D721Med (cell line): ENCODE data around the gene PRX.

Experiments used
- DNase-seq: peaks from one replicate; pipeline ENCODE4 v3.0.0; 2011; ENCODE audit warnings: low spot score; ENCODE audit not compliant: insufficient read length
- FAIRE-seq: peaks from 2 replicates; lab custom pipeline; 2011; peaks lifted over from hg19 to GRCh38; lab: Jason Lieb, UNC
- TF ChIP-seq, protein P1 (sequence below): IDR thresholded peaks from 2 replicates; pipeline ENCODE4 v1.5.1; 2012; ENCODE audit warnings: mild to moderate bottlenecking, control low read depth; ENCODE audit not compliant: insufficient read depth; ENCODE audit errors: missing control alignments

PRX gene

DNA sequence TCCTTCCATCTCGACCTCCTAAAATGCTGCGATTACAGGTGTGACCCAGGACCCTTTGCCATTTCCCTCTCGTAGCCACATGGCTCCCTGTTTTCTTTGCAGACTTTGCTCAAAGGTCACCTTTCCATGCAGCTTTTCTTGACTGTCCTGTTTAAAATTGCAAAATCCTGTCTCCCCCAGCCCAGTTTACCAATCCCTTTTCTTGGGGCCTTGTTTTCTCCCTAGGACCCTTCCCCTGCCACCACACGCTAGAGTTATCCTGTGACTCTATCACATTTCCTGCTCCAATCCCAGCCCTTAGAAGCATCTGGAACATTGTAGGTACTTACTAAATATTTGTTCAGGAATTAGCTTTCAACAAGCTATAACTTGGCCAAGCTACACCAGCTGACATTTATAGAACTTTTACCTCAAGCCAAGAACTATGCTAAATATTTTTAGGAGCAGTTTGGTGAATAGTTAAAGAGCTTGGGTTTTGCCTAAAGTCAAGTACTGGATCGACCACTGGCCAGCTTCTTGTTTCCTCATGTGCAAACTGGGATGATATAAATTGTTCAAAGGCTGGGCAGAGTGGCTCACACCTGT is 40.1 kb upstream of the PRX start:
- TF ChIP-seq, protein P1, sequence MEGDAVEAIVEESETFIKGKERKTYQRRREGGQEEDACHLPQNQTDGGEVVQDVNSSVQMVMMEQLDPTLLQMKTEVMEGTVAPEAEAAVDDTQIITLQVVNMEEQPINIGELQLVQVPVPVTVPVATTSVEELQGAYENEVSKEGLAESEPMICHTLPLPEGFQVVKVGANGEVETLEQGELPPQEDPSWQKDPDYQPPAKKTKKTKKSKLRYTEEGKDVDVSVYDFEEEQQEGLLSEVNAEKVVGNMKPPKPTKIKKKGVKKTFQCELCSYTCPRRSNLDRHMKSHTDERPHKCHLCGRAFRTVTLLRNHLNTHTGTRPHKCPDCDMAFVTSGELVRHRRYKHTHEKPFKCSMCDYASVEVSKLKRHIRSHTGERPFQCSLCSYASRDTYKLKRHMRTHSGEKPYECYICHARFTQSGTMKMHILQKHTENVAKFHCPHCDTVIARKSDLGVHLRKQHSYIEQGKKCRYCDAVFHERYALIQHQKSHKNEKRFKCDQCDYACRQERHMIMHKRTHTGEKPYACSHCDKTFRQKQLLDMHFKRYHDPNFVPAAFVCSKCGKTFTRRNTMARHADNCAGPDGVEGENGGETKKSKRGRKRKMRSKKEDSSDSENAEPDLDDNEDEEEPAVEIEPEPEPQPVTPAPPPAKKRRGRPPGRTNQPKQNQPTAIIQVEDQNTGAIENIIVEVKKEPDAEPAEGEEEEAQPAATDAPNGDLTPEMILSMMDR = no peak
- DNase-seq = no peak
- no peak for FAIRE-seq

DNA sequence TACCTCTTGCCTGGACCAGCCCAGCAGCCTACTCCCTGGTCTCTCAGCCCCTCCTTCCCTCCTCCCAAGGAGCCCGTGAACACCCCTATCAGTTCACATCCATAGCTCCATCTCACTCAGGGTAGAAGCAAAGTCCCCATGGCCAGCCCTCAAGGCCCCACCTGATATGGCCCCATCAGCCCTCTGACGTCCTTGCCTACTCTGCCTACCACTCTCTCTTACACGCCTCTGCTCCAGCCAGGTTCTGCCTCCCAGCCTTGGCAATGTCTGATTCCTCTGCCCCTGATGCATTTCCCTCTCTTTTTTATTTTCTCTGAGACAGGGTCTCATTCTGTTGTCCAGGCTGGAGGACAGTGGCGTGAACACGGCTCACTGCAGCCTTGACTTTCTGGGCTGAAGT is 38.8 kb upstream of the PRX start:
- TF ChIP-seq, protein P1 = no peak
- FAIRE-seq (no peak), DNase-seq (no peak)

DNA sequence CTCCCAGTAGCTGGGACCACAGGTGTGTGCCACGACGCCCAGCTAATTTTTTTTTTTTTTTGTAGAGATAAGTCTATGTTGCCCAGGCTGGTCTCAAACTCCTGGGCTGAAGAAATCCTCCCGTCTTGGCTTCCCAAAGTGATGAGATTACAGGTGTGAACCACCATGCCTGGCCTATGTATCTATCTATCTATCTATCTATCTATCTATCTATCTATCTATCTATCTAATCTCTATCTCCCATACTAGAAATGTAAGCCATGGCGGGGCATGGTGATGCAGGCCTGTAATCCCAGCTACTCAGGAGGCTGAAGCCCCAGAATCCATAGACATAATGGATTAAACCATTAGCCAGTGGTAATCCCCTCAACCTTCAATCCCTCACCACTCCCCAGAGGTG is 37.5 kb upstream of the PRX start:
- DNase-seq (no peak), FAIRE-seq (no peak)
- TF ChIP-seq, protein P1 = no peak

DNA sequence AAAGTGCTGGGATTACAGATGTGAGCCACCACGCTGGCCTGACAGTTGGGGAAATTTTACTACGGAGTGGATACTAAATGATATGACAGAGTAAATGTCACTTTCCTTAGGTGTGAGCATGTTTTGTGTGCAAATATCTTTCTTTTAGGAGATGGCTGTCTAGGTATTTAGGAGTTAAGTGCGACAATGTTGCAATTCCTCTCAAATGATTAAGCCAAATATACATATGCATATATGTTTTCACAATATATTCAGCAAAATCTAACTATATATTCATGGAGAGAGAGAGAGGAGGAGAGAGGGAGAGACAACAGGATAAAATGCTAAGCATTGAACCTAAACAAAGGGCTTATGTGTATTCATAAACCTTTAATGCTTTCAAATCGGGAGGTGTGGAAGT is 36.3 kb upstream of the PRX start:
- no peak for FAIRE-seq
- TF ChIP-seq, protein P1 = no peak
- no peak for DNase-seq

DNA sequence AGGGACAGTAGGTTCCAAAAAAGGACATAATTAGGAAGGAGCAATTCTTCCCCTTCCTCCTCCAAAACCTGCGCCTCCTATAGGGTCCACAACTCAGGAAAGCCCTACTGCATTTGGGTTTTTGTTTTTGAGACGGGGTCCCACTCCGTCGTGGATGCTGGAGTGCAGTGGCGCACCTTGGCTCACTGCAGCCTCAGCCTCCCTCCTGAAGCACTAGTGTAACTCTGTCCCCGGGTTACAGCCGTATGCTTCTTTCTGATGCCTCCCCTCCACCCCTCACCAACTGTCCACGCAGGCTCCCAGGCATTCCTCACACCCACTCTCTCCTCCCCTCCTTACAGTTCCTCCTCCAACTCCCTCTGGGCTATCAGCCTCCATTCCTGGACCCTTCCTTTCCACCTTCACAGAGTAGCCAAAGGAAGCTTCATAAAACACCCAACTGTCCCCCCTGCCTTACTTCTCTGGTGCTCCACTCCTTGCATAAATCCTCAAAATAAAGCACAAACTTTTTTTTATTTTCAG is 33.1 kb upstream of the PRX start:
- TF ChIP-seq, protein P1 = no peak
- FAIRE-seq (no peak), DNase-seq (no peak)

DNA sequence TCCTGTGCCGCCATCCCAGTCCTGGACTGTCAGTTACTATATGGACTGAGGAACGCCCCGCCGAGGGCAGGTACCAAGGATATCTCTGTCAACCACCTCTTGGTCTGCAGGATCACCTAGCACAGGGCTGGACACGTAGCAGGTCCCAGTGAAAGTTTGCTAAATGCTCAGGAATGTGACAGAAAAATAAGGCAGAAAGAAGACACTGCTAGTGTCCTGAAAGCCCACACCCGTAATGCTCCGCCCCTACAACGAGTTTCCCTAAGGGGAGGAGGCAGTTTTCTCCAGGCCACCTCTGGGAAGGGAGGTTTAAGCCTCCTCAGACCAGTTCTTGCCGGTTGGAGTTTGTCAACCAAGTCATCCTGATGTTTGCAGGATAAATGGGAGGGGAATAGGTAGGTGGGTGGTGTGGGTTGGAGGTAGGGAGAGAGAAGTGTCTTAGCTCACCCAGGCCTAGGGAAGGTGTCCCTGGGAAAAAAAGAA is 32.6 kb upstream of the PRX start:
- TF ChIP-seq, protein P1 = no peak
- DNase-seq (no peak), FAIRE-seq (no peak)

DNA sequence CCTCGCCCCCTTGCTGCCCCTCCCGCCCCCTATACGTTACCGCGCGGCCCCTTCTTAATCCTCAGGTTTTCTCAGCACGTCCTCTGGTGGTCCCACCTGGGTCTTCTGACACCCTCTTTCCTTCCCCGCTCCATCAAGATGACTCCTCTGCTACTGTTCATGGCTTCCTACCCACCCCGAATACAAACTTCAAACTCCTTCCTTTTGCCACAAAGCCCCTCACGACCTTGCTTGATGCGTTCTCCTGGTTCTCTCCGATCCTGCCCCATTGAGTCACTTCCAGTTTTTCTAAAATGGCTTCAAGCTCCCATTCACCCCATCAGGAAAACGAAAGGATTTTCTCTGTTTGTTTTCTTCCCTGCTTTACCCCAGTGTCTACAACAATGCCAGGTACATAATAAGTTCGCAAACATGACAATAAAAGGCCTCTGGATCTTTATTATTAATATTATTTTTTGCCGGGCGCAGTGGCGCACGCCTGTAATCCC is 31.7 kb upstream of the PRX start:
- no peak for DNase-seq
- FAIRE-seq = no peak
- TF ChIP-seq, protein P1 = peak; percentile 56
